Measurements from ENCODE around the gene MUSTN1.

DNA sequence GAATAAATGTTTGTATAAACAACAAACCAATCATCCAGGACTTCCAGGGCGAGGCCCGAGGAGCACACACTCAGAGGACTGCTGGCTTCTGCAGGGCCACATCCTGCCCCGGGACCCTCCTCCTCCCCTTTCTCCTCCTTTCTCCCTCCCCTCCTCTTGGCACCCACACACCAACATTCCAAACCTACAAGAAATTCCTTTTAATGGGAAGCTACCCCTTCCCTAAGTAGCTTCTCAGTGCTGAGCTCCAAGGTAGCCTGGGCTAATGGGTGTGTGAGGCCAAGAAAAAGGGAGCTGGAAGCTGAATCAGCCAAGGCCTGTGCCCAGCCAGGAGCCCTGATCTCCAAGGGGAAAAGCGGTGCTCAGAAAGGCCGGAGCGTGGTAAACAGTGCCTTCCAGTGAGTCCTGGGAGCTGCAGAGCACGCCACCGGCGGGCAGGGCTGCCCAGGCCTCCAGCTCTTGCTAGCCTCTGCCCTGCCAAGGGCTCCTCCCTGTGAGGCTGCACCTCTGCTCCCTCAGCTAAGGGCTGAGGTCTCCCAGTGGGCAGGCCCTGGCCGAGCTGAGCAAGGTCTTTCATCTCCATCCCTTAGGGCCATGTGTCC is 36.3 kb downstream of the MUSTN1 start:
- TF ChIP-seq POLR2A (IDR thresholded peaks at IDR 0.05): no peak
- TF ChIP-seq, protein P1, sequence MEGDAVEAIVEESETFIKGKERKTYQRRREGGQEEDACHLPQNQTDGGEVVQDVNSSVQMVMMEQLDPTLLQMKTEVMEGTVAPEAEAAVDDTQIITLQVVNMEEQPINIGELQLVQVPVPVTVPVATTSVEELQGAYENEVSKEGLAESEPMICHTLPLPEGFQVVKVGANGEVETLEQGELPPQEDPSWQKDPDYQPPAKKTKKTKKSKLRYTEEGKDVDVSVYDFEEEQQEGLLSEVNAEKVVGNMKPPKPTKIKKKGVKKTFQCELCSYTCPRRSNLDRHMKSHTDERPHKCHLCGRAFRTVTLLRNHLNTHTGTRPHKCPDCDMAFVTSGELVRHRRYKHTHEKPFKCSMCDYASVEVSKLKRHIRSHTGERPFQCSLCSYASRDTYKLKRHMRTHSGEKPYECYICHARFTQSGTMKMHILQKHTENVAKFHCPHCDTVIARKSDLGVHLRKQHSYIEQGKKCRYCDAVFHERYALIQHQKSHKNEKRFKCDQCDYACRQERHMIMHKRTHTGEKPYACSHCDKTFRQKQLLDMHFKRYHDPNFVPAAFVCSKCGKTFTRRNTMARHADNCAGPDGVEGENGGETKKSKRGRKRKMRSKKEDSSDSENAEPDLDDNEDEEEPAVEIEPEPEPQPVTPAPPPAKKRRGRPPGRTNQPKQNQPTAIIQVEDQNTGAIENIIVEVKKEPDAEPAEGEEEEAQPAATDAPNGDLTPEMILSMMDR (IDR thresholded peaks at IDR 0.05): no peak

Measured in testis (tissue), 2 donors.